CD4-positive, alpha-beta T cell treated with Interleukin-2 at 100 ng/mL for 4 hours (primary cell): Measurements from ENCODE around the gene FAM9C.
A peak's percentile ranks its signal among the peaks of the same experiment; 100 is the strongest.
"Not testable (repeated sequence)": the region's sequence is repeated elsewhere in the genome, so short reads cannot be mapped to it uniquely, and the experiment has no call there.

ENCODE experiments used
- DNase-seq: peaks from one replicate; pipeline ENCODE4 v3.0.0-alpha.2; 2020; ENCODE audit warnings: low spot score

The FAM9C gene

DNA sequence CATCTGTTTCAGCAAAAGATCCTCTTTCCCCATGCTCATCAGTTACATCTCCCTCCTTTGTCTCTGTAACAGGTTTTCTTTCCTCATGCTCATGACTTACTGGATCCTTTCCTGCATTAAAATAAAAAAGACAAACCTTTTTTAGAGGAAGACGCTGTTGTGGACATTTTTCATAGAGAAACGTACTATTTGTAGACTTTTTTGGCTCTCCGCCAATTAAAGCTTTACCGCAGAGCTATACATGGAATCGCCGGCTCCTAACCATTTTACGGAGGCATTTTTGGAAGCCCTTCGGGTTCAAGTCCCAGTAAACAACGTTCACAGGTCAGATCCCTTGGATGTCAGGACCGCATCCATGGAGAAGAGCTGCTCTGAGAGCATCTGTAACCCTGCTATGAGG lies 1.3 kb downstream of the FAM9C start:
- no peak for DNase-seq

DNA sequence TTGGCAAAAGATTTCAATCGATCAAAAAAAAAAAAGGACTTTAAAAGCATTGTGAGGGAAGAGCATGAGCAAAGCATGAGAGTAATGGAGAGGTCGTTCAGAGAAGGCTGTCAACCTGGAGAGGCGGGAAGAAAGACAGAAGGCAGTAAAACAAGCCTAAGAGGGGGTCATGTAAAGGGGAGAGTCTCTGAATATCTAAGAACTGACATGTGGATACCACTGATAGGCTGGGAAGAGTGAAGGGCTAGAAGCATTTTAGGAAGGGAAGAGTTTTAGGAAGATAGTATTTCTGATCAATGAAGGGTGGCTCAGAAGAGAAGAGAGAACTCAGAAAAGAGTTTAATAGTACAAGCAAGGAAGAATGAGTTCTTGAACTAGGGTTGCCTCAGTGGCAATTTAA lies 7.5 kb downstream of the FAM9C start:
- DNase-seq: no peak

DNA sequence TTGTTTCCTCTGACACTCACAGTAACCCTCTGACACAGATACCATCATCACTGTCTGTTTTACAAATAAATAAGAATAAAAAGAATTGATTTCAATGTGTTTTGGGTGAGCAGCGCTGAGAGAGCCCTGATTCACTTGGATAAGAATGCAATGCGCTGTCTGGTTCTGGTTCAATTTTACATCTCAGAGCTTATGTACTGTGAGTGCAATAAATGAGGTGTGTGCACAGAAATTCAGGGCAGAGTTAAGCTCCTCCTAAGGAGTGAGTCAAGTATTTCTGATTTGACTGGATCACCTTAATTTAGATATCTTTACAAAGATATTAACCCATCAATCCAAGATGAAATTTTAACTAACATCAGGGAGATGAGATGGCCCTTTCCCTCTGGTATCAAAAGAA lies 11.2 kb downstream of the FAM9C start:
- DNase-seq: no peak

DNA sequence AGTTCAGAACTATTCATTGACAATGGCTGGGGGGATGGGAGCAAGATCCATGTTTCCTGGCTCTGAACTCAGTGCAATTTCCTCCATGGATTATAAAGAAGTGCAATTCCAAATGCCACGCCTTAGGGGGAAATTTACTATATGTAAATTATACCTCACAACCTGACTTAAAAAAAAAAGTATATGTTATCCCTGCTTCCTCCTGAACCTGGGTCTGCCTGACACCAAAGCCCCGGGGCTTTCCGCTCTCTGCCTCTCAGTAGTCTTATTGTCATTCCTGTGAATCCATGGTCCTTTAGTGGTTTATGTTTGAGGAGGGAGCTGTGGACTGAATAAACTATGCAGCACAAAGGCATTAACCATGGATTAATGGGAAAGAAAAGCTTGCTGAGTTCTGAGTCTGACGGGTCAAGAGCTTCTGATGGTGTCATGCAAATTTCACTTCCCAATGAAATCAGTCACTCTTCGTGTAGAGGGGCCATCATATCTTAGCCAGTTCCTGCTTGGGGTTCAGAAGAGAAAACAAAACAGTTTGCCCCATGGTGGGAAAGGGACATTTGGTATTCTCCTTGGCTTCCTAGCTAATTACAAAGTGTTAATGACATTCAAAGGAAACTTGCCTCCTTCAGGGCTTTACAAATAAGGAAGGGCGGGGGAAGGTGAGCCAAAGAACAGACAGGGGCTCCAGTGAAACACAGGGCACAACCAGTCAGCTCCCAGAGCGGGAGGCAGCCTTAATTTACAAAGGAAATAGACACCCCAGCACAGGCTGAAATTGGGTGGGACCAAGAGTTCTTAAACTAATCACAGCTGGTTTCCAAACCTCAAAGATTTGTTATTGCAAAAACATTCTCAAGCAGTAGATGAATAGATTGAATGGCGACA lies 14.3 kb downstream of the FAM9C start:
- peak; percentile 42 for DNase-seq

DNA sequence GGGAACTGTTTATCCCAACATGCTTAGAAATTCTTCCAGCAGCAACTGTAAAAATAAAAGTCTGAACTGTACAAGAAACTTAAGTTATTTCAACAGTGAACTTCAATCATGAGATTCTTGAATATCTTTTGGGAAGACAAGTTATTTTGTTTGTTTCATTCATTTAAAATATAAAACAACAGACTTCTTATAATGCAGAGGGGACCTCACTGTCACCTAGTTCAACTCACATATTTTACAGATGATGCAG lies 14.9 kb downstream of the FAM9C start:
- no peak for DNase-seq

DNA sequence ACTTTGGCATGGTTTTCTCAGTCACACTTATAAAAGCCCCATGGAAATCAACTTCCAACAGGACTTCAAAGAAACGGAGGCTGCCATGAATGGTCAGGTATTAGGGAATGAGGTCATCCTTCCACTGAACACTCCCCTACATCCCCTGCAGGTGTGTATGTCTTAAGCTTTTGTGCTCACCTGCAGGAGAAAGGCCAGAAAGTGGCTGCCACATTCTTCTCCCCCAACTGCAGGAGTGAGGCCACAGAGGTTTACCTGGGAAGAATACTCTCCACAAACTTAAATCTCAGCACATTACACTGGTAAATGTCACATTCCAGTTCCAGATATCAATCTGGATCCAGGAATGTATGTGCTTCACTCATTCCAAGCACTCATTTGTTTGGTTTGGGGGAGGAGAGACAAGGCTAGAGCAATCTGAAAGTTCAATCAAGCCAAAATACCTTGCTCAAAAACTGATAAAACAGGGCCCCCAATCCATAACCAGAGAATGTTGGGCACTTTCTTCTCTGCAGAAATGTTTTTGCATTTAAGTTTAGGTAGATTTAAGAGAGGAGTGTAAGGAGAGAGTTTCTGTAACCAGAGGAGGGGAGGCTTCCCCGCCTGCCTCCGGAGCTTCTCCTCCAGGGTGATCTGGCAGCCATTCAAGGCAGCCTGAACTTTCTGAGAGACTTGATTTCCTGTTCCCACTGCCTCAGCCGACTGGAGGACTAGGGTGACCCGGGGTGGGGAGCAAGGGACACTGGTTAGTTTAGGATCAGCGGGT lies 15.4 kb downstream of the FAM9C start:
- DNase-seq: no peak

DNA sequence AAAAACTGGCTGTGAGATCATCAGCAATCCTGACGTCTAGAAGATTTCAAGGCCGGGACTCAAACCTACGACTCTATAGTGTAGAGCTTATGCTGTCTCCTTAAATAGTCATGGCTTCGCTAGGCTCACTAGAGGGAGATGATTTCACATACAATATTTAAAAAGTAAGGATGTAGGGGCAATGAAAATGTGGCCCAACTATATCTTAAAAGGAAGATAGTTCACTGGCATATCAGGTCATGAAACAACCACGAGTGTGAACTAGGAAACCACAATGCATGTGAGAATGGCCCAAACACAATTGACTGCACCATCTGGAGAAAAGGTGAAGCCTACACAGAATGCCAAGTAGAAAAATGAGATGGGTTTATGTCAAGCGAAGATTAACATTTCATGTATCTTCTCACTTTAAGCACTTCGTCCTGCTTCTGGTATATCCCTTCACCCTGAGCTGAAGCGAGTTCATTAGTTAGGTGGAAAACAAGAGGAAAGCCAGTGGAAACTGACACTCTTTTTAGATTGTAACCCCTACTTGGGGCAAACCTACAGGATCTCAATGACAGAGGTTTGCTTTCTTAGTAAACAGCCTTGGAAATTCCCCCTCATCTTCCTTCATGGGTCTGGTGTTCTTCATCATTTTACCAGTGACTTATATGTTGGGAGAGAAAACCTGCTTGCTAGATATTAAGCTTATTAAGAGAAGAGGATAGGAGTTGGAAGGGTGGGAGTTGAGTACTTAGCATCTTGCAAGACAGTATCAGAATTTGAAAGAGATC lies 17.4 kb downstream of the FAM9C start:
- DNase-seq: peak; percentile 23

DNA sequence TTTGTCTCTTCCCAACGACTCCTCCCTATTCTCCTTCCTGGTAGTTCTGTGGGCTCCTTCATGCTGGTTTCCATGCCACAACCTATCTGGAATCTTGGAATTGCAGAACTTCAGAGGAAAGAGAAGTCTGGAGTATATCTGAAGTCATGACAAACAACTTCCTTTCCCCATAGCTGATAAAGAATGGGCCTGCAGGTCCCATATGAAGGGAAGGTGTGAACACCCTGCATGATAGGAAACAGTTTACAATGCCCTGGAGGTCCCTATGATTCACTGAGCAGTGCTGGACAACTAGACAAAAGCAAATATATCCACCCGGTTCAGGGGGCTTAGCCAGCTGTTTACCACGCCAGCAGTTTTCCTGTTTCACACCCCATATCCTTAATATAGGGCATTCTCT lies 19.4 kb downstream of the FAM9C start:
- DNase-seq: no peak

DNA sequence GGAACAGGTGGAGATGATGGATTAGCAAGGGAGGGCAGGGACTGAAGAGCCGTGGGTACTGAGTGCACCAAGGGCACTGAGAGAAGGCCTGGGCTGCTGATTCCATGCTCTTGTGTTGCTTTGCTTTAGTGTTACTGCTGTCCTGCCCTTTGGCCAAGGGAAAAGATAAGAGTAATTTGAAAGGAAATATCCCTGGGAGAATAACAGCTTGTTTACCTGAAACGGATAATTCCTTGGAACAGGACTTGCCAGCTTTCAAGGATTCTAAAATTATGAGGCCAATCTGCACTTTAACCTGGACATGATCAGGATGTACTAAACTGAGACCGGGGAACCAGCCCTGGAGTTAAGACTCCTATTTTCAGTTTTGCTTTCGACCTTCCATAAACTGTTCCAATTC lies 20.4 kb downstream of the FAM9C start:
- no peak for DNase-seq

DNA sequence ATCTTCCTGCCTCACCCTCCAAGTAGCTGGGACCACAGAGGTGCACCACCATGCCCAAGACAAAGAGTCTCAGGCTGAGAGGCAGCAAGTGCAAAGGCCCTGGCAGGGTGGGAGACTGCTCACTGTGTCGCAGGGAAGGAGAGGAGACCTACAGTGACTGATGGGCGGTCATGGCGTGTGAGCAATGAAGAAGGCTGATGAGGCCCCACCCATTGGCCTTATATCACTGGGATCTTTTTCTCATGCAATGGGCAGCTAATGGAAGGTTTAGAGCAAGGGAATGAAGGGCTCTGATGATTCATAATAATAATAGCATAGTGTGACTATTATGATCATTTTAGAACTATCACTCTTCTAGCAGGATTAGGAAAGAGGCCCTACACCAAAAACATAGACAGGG lies 20.9 kb downstream of the FAM9C start:
- DNase-seq: no peak

DNA sequence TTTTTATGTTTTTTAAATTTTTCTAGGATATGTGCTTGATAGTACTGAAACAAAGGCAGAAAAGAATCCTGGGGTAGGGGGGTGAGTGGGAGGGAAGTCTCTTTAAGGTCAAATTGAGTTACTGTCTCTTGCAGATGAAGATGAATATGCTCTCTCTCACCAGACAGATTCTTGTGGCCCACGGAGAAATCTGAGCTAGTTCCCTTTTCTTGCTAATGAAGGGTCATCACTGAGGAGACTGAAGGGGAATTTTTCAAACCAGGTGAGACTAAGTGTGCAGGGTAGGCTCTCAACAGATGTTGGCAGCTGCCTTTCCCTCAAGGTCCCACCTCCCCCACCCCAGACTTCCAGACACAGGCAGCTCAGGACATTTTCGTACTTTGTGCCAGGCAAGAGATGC lies 21.5 kb downstream of the FAM9C start:
- DNase-seq: no peak

DNA sequence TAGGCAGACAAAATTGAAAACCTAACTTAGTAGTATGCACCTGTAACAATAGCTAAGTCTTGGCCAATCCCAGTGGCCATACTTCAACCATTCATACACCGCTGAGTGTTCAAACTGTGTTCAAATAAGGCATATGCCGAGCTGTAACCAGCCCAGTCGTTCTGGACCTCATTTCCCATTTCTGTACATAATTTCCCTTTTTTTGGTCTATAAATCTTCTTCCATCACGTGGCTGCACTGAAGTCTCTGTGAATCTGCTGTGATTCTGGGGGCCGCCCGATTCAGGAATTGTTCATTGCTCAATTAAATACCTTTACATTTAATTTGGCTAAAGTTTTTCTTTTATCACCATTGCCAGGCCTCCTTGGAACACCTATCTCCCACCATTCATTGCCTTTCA lies 27.7 kb downstream of the FAM9C start:
- DNase-seq: not testable (repeated sequence)

DNA sequence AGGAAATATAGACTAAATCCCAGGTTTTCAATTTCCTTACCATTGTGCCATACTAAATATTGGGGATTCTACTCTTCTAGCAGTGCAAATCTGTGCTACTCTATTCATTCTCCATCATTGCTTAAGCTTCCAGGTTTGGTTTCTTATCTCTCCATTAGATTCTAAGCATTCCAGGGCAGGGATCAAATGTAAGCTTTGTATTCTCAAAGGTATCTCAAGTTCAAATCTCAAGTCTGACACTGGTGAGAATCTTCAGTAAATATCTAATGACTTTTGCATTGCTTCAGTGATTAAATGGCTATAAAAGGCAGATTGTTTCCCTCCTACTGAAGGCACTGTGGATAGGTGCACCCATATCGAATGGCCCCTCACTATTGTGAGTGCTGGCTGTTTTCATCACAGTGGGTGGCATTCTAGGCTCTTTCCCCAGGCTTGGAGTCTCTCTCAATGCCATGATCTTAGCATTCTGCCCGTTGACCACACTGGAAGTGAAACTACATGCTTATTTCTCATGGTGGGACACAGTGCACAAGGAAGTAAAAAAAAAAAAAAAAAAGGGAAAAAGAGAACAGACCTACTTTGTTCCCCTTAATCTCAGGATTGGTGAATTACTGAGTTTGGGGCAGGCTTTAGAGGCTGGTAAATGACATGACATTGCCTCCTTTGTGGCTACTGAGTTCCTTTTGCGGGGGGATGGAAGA lies 28.7 kb downstream of the FAM9C start:
- no peak for DNase-seq

DNA sequence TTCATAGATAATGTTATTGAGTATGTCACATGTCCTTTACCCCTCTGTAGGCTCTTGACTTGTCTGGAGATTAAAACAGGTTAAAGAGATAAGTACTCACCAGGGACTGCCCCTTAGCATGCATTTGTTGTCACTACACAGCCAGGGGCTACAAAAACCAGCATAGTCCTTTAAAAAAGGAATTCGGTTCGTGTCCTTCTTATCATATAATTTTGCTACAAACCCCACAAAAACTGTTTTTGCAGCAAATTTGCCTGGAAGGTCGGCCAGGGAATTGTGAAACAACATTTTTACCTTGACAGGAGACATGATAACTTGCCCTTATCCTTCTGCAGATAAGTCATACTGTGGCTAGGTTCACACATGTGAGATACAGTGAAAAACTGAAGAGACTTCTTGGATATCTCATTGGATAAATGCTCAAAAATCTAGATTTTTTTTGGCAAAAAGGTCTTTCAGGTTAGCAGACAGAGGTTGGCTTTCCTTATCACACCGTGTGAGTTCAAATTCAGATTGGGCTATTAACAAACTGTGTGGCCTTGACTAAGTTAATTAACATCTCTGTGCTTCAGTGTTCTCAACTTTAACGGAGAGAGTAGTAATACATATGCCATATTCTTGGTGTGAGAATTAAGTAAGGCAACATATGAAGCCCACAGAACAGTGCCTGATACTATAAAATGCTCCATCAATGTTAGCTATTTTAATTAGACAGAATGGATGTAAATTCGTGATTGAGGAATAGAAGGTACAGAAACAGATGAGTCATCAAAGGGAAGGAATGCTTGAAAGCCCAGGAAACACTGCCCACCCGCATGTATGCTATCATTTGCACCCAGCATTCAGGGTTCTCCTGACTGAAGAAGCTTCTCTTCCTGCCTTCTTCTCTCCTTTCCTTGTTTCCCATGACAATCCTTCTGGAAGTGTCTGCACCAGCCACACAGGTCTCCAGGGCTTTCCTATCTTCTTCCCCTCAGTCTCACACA lies 30.0 kb downstream of the FAM9C start:
- DNase-seq: no peak

DNA sequence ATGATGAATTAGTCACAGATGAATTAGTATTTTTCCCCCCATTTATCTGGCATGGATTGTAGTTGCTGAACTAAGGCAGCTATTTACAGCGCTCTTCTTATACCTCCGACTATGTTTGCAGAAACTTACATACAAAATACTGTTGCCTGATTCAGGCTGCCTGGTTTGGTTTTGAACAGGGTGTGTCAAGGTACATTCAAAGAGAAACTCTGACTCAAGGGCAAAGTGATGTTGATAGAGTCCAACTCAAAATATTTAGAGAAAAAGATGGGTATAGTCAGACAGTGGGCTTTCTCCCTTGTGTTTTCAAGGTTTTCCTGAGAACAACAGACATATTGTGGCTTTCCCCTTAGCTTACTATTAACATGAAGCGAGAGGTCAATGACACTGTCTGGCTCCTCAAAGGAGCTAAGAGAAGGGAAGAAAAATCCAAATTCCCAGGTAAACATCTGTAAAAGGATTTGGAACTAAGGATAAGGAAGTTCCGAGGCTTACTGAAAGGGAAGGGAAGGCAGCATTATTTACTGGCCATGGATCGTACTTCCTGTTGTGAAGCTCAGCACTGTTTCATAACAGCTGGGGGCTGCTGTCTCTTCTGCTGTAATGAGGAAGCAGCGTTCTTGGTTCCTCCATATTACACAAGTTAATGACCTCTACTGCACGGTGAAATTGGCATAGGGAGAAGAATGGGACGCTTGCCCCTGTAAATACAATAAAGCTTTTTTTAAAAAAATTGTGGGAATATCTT lies 30.9 kb downstream of the FAM9C start:
- DNase-seq: peak; percentile 69

DNA sequence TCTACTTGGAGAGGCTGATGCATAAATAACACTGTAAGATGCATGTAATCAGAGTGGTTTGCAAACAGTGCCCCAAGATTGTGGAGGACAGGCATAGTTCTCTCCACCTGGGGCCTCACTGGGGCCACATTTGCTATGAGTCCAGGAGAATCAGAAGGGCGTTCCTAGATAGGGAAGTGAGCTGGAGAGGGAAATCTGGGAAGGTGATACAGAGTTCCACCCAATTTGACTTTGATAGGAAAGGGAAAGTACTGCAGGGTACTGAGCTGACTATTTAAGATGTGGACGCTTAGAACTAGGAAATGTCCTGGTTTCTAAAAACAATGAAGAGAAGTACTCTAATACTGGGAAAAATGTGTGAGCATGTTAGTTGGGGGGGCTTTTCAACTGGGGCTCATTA lies 33.9 kb downstream of the FAM9C start:
- DNase-seq: no peak

DNA sequence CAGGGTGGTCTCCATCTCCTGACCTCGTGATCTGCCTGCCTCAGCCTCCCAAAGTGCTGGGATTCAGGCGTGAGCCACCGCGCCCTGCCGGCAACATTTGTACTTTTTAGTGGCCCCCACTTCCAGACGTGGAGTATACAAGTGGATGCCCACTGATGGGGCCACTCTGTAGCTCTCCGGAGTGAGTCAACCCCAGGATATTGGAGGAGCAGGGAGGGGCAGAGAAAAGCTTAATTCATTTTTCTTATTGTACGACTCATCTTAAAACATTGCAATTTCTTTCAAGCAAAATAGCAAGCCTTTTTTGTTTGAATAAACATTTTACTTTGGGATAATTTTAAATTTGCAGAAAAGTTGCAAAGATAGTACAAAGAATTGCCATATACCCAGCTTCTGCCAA lies 34.6 kb downstream of the FAM9C start:
- DNase-seq: no peak

DNA sequence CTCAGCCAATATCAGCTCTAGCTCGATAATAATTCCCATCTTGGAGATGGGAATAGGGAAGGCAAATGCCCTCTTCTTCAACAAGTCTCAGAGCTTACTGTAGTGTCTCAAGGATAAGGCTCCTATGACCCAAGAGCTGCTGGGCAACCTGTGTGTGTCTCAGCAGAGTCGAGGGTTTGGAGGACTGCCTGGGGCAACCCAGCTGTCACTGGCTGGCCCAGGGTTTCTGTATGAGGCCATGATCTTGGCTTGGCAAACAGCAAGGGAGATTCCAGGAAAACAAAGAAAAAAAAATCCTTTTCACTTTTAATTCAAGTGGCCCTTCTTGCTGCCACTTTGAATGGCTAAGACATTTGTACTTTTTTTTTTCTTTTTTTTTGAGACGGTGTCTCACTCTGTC lies 35.1 kb downstream of the FAM9C start:
- no peak for DNase-seq

DNA sequence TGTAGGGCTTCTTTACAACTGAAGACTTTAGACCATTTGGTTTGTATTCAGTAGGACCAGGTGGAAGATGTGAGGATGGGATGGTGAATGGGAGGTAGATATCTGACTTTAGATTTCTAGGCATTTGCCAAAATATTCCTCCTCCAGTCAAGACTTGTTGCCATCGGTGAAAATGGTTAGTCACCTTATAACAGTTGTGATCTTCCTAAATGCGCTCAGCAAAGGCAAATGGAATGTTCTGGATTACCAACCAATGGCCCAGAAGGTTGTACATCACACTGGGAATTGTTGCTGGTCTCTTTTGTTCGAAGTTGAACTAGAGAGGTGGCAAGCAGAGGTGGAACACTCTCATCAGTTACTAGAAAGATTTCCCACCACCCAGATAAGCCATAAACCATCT lies 35.6 kb downstream of the FAM9C start:
- DNase-seq: no peak

DNA sequence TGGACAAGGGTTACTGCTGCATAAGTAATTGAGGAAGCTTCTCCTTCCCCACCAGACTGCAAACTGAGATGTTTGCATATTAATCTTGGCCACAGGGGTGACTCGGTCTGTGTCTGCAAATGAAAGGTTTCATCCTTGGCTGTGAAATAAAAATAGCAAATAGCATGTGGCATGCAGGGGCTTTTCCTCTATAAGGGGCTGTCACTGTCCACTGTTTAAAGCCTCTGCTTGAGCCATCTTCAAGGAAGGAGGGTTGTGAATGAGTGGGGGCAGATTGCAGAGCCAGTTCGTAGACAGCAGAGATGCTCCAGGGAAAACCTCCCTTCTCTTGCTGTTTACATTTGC lies 36.3 kb downstream of the FAM9C start:
- no peak for DNase-seq
